ENCODE data around the gene MAP2K6. TPM values are rescaled to one million over a fixed set of nuclear protein-coding genes. Genes with fewer than 3 reads are reported as not detected.

MAP2K6 gene
- total and polyA plus RNA-seq, 2 of the 8 experiments (the other 6 are each of a cell fraction or from before 2014, with no cell fraction given): 11.0 to 44.1 TPM

- TF ChIP-seq CTCF (IDR thresholded peaks at IDR 0.05; ENCODE audit: control extremely low read depth in 1 of 3, insufficient read depth in 1 of 3, low read depth in 1 of 3, low read length in 3 of 3) (no peak), POU5F1 (IDR thresholded peaks at IDR 0.05; ENCODE audit: low read depth, low read length) (no peak), NRF1 (IDR thresholded peaks at IDR 0.05; ENCODE audit: low read depth, low read length) (0 out of 2 replicates have a peak, but pooled peaks have one; percentile 2), TBP (IDR thresholded peaks at IDR 0.05; ENCODE audit: low read depth, low read length) (no peak), HDAC2 (IDR thresholded peaks at IDR 0.05; ENCODE audit: borderline replicate concordance in 1 of 2, low read depth in 2 of 2, low read length in 2 of 2) (0 out of 4 replicates have a peak, but pooled peaks of 1 of the 2 experiments have one; percentile 66)
Measured at GRCh38 chr17:69414408-69415274, at the start of gene MAP2K6 (continued).

Data from H1 (cell line).